Measurements from ENCODE around the gene COLQ.
"Not testable (repeated sequence)": the region's sequence is repeated elsewhere in the genome, so short reads cannot be mapped to it uniquely, and the experiment has no call there.

Gene COLQ

DNA sequence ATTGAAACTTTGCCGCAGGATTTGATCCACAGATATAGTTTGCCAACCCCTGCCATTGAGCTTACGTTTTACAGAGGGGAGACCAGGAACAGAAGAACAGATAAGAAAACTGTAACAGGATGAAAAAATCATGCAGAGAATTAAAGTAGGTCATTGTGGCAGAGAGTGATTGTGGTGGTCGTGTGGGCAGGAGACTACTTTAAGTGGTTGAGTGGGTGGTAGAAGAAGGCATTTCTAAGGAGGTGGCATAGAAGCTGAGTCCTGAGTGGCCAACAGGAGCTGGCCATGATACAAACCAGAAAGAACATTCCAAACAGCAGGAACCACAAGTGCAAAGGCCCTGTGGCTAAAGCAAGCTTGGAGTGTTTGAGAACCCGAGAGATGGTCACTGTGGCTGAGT is 34.5 kb downstream of the COLQ start:
- no peak for DNase-seq

DNA sequence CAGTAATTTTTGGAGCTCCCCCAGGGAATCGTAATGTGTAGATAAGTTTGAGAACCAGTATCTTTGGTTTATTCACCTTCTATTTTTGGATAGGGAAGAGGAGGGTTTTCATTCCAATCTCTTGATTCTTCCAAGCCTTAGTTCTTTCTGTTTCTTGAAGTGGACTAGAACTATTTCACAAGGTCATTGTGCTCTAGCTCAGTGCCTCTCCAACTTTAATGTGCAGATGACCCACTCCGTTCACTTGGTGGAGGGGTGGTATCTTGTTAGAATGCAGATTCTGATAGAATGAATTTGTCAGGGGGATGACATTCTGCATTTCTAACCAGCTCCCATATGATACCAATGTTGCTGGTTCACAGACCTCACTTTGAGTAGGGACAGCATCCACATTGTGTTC is 35.5 kb downstream of the COLQ start:
- no peak for DNase-seq

GRCh38 chr3:15484551-15484950 is 37.0 kb downstream of the COLQ start:
- DNase-seq, result not testable (repeated sequence)

GRCh38 chr3:15479400-15480224 is 41.9 kb downstream of the COLQ start:
- no peak for DNase-seq

GRCh38 chr3:15478640-15478979 is 42.9 kb downstream of the COLQ start:
- no peak for DNase-seq

- DNase-seq, result no peak
Measured at GRCh38 chr3:15477951-15478639, 43.4 kb downstream of the COLQ start.

DNA sequence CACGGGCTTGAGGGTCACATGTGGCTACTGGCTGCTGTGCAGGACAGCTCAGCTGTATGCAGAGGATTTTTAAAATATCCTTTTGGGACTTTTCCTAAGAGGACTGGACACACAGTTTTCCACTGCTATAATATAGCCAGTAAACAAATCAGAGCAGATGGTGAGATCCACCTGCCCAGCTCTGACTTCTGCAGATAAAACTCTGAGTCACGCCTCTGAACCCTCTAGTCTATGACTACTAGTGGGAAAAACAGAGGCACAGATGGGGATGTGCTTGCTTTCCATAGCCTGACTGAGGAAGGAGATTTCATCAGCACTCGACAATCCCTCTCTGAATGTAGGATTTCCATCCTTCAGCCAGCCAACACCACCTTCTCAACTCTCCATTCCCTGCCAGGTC is 45.1 kb downstream of the COLQ start:
- DNase-seq, result no peak

DNA sequence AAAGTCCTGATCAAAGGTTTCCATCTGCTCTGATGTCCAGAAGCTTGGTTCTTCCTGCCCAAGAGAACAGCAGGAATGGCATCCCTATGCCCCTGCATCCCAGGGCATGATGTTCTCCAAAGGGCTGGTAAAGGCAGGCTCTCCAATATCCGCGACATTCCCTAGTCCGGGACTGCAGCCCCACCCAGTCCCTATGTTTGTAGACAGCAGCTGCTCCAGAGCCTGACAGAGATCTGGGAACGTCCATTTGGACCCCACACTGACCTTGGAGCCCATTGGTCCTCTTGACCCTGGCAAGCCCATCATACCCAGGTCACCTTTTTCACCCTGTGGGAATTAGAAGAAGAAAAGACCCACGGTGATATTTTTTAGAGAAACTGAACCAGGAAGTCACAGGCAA is 46.3 kb downstream of the COLQ start:
- no peak for DNase-seq

DNA sequence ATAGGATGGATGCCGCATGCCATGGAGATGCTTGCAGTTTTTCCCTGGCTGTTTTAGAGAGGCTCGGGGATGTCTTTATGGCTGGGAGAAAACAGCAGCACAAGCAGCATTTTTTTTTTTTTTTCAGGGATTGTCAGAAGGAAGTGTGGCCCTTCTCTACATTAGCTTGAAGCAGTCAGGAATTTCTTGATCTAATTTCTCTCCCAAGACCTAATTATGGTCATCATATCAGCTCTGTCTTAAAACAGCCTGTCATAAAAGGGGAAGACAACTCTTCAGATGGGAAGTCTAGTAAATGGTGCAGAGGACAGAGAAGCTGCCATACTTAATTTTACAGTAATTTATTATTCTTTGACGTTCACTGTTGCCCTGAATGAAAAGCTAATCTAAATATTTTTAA is 49.6 kb downstream of the COLQ start:
- DNase-seq, result no peak

GRCh38 chr3:15470849-15471248 is 50.7 kb downstream of the COLQ start:
- DNase-seq, result no peak

DNA sequence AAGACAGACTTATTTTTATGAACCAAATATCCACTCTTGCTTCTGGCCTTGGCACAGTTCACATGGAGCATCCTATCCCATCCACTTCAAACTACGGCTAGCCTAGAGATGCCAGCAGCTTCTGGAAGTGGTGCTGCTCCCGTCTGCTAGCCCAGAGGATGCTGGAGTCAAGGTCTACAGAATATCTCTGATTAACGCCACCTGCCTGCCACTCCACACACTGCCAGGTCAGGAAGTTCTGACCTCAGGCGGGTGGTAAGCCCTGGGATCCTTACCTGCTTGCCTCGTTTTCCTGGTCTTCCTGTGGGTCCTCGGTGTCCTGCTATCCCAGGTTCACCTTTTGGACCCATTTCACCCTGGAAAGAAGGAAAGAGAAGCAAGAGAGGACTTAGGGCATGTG is 51.2 kb downstream of the COLQ start:
- DNase-seq, result no peak

GRCh38 chr3:15467227-15468181 is 54.0 kb downstream of the COLQ start:
- no peak for DNase-seq

DNA sequence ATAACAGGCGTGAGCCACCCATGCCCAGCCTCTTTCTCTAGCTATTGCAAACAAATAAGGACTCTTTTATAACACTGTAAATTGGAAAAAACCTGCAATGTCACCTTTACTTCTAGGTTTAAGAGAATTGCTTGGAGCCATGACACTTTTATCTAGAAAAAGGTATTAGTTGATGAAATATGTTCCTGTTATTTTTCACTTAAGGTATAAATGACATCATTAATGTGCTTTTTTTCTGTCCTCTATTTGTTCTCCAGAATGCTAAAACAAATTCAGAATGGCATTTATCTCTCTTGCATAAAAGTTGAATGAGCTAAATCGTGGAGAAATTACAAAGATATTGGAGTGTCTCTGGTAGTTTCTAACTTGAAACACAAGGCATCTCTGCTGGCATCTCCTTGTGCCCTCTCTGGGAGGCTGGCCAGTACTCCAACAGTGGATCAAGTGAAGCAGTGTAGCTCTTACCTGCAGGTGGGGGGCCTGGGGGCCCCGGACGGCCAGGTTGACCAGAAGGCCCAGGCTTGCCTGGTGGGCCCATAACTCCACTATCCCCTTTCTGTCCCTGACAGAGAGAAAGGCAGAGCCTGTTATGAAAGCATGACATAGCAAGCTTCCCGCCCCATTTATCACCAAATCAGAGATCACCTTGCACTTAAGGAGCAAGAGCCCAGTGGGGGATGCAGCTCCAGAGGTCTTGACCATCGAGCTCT is 55.5 kb downstream of the COLQ start:
- no peak for DNase-seq

DNA sequence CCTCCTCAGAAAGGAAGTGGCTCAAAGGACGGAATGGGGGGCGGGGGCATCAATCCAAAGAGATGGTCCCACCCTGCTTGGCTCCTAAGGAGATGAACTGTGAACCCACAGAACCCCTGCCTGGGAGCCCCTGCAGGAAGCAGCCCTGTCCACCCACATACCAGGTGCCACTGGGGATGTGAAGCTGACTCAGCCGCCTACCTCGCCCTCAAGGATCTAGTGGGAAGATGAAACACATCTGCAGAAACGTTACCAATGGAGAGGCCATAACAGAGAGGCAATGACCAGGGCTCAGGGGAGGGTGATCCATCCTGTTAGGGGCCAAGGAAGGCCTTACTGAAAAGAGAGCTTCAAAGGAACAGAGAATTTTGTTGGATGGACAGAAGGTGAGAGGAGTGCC is 59.1 kb downstream of the COLQ start:
- DNase-seq, result no peak

DNA sequence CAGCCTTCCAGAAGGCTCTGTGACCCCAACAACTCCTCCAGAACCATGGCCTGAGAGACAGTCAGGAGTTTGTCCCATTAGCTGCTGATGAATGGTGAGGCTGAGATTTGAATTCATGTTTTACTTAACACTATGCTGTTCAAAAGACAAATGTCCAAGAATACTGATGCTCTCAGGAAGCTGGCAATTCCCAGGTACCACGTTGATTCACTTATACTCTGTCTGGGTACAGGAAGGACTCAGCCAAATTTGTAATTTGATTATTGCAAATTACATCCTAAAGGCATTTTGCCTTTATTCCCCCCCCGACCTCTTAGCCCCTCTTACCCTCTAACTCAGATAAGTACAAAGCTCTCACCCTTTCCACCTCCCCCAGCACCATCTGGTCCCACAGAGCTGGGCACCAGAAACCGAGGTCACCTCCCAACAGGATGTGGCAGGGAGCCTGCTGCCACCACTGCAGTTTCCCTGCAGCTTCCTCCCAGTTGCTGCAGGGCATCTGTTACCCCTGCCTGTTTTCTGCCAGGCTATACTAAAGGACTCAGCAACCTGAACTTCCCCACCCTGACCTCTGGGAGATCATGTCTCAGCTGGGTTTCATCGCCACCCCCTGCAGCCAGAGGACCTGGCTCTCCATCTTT is 60.5 kb downstream of the COLQ start:
- no peak for DNase-seq

DNA sequence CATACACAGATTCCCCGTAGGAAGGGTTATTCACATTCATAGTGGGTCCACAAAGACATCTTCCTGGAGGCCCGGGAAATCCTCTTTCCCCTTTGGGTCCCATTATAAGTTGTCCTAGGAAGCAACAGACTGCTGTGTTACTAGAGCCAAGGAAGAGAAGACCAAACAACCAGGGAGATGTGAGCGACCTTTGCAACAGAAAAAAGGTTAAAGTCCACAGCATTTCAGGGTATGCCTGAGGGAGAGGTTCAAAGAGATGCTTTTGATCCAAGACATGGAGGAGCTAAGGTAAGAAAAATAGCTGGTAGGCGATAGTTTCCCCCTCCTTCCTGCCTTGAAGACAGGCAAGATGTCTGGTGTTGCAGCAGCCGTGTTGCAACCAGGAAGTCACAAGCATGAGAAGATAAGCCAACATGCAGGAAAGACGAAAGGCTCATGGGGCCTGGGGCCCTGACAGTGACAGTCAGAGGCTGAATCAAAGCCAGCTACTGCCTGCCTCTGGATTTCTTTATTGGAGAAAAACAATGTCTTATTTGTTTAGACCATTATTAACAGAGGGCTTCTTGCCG is 63.2 kb downstream of the COLQ start:
- no peak for DNase-seq

DNA sequence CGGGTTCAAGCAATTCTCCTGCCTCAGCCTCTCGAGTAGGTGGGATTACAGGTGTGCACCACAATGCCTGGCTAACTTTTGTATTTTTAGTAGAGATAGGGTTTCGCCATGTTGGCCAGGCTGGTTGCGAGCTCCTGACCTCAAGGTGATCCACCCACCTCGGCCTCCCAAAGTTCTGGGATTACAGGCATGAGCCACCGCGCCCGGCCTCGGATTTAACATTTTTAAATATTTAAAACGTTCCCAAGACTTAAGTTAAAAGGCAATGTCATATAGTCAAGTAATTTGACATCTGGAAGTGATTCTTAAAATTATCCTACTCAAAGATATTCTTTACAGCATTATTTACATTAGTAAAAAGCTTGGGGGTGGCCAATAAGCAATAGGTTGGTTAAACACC is 64.6 kb downstream of the COLQ start:
- not testable (repeated sequence) for DNase-seq

GRCh38 chr3:15456321-15456720 is 65.2 kb downstream of the COLQ start:
- DNase-seq, result no peak

GRCh38 chr3:15455756-15456155 is 65.8 kb downstream of the COLQ start:
- DNase-seq, result no peak

- DNase-seq, result no peak
Measured at GRCh38 chr3:15454965-15455364, 66.5 kb downstream of the COLQ start.

DNA sequence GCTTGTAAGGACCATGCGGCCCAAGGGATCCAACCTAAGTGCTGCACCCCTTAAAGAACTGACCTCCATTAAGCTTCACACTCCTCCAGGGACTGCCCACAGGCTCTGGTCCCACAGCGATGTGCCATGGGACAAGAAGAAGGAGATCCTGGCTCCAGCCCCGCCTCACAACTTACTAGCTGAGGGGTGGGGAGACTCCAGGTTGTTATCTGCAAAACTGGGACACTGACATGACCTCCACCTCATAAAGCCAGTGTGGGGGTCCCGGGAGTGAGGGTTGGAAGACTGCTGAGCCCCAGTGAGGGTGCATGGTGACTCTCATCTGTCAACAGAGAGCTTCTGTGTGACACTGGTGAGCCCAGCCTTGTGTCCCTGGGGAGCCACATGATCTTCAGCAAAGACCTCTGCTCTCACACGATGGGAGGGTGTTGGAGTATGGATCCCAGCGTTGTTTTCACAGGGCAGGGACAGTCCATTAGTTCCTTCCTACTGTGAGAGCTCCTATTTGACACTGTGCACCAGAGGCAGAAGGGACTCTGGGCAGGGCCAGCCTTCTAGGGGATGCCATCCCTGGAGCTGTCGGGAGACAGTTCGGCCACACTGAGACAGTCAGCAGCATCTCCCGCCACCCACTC is 67.4 kb downstream of the COLQ start:
- DNase-seq, result no peak
